Stimulated activated CD4-positive, alpha-beta T cell treated with anti-CD3 and anti-CD28 coated beads, TNF-alpha, amount 100 ng/mL, for 24 hours (primary cell): ENCODE data around the gene ETV3L.

Experiments
- DNase-seq, 3 experiments: peaks; one replicate each; pipeline ENCODE4 v3.0.0-alpha.2; 2020; ENCODE audit warnings: low read depth in 3 of 3

Gene ETV3L

DNA sequence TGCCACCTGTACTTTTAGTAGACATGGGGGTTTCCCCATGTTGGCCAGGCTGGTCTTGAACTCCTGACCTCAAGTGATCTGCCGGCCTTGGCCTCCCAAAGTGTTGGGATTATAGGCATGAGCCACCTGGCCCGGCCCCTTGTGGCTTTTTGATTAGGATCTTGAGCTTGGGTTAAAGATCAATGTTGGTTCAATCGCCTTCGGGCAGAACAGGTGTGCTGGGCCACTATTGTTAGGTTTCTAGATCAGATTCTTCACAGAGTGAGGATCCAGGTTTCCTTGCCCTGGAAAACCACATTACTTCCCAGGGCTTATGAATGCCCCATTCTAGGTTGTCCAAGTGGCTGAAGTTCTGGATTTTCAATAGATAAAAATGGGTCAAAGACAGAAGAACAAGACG lies 32.5 kb upstream of the ETV3L start:
- DNase-seq = no peak

DNA sequence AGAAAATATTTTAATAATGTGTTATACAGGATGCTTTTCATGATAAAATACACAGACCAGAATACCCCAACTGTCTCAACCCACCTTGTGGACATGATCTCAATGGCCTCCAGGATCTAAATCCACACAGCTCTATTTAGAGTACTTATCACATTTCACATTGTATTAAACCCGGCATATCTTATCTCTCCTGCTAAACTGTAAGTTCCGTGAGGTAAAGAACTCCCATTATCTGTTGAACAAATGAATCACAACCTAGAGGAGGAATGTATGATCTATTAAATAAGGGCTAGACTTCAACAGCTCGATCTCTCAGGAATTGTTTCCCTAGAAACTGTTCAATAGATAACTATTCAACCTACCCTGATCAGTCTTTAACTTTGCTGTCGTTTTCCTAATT lies 31.7 kb upstream of the ETV3L start:
- no peak for DNase-seq

DNA sequence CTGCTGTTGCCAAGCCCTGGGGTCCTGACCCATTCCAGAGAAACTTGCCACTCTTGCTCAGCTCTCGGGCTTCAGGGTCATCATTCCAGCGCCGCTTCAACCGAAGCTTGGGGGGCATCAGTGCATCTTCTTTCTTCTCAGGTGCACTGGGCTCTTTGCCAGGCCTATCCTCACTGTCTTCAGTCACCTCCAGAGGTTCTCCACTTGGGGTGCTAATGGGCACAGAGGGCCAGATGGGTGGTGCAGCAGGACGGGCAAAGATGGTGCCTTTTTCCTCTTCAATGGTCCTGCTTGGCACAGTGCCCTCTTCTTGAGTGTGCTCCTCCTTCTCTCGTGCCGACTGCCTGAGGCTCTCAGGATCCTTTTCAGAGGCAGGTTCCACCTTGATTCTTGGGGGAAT lies 25.2 kb upstream of the ETV3L start:
- DNase-seq = no peak

DNA sequence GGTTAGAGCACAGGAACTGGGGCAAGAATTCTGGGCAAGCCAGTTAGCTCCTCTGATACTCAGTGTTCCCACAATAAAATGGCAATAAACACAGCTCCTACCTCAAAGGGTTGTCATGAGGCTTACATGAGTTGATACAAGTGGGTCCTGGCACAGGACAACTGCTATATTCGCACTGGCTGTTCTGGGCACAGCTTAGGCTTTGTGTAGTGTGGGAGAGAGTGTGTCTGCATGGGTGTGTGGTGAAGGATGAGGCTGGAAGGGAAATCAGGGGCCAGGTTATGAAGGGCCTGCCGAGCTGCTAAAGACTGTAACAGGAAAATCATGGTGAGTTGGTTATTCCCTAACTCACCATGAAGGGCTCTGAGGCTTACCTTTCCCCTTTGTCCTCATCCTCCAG lies 19.8 kb upstream of the ETV3L start:
- no peak for DNase-seq

DNA sequence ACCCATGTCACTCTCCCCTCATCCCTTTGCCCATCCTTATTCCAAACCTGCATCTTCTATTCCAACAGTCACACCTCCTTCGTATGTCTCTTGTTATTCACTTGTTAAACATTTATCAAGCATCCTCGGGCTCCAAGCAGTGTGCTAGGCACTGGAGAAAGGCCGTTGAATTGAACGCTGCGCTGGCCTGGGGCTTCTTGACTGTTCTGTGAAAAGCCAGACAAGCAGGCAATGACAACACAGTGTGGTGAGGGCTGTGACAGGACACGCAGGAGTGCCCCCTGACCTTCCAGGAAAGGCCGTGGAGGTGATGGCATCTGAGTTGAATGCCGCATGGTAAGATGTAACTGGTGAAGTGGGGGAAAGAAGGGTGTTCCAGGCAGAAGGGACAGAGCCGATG lies 19.4 kb upstream of the ETV3L start:
- DNase-seq = no peak

DNA sequence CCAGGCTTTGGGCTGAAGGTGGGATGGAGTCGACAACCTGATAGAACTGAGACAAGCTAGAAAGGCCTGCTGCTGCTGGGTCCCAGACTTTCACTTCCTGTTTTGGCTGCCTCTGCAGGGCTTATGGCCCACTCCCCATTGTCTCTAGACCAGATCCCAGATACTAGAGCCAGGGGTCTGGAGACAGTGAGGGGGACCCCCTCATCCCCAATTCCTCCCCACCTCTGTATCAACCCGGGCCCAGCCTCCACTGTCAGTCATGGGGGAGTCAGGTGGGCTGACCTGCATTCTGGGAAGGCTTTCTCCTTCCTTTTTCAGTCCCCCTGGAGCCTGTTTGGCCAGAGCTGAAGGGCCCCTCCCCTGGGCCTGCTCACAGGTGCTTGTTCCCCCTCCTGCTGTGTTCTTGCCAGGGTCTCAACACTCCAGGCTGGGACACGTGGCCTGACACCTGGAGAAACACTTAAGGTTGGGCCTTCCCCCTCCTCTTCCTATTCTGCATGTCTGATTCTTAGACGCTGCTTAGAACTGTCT lies 18.0 kb upstream of the ETV3L start:
- DNase-seq = no peak

DNA sequence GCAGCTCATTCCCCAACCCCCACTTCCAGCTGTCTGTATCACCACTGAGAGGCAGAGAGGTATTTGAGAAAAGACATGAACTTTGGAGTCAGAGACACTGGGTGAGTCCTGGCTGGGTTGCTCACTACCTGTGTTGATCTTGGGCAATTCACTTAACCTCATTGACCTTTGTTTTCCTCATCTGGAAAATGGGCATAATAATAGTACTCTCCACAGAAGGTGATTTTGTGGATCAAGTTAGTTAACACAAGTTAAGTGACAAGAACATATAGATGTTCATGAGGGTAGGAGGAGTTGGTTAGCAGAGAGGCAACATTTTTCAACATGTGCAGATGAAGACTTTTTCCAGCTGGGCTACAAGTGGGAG lies 17.1 kb upstream of the ETV3L start:
- no peak for DNase-seq

DNA sequence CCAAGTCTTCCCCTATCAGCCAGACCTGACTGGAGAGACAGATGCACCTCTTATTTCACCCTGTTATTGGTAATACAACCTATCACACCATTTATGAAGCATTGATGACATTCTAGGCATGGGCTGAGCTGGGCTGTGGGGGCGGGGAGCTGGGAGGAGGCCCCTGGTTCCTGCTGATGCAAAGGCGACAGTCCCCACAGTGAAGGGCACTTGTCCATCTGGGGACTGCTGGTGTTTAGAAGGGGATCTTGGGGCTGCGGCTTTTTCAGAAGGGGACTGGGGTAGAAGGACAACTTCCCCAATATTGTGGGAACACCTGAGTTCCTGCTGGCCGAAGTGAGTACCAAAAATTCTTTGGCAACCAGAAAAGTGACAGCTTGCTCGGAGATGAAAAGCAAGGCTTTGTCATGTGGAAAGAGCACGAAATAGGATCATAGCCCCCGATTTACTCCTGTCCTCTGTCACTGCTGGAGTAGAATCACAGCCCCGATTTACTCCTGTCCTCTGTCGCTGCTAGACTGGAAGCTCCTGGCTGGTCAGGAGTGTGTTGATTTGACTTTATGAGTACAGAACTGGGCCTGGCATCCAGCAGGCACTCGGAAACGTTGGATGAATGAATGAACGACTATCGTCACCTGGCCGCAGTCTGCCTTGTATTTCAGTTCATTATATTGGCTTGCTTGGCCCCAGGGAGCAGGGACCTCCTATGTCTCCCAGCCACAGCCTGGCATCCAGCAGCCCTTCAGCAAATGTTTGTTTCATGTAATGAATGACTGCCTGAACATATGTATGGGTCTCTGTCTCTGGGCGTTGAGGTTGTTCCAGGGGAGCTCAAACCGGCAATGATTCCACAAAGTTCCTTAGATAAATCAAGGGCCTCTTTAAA lies 16.5 kb upstream of the ETV3L start:
- no peak for DNase-seq

DNA sequence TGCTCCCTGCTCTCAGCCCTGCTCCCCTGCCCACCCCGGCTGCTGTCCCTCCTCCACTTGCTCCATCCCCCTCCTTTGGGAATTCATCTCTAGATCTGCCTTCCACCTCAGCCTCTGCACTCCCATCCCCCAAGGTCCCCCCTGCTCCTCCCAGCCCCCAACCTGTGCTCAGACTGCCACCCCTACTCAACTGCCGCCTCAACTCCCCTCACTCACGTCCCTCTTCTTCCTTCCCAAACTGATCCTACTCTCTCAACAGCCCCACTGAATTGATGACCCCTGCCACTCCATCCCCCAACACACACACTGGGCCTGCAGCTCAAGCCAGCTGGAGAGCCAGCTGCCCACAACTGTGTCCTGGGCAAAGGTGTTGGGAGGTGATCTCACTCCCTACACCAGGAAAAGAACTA lies 15.8 kb upstream of the ETV3L start:
- no peak for DNase-seq

DNA sequence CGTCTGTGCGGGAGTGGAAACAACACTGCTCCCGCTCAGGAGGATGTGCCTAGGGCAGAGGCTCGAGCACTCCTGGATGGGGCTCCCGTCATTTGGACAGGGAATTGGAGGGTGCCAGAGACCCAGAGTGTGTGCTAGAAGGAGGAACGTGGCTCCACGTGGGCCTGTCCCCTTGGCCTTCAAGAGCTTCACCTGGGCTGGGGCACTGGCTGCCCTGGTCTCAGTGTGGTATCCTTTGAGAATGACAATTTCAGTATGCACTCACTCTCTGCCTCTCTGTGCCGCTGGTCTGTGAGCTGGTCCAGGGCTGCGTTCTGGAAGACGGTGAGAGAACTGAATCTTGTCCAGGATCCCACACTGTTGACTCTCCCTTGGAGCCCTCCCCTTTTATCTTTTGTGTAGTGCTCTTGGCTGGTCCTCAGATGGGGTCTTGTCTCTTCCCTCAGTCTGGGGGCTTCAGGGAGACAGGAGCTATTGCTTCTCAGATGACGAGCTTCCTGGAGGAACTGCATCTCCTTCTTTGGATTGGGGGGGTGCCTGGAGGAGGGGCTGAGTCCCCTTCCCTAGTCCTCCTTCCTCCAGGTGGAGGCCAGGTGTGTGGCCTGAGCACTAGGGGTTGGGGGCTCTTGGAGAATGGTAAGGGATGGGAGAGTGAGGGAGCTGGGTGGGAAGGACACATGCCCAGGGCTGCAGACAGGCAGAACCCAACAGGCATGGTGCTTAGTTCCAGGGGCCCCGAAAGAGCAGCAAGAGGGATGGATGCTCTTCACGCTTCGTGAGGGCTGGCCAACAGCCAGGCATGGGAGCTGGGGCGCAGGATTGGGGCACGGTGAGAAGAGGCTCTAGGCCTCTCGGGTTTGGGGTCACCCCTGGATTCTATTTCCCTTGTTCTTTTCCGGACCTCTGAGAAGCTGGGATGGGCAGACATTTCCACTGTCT lies 14.8 kb upstream of the ETV3L start:
- DNase-seq = no peak

DNA sequence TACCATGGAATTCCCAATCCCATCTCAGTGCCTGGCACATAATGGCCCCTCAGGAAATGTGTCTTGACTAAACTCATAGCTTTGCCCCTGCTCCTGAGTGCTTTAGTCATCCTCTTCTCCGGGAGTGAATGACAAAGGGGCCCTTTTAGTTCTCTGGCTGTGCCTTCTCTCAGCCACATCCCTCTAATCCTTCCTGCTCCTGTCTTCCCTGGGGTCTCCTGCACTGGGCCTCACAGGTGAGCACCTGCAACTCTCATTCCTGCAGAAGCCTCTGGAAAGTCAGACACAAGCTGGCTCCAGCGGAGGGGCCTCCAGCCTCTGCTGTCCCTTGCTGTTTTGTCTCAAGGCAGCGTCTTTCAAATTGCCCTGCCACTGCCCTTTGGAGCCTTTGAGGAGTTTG lies 14.0 kb upstream of the ETV3L start:
- DNase-seq = no peak

DNA sequence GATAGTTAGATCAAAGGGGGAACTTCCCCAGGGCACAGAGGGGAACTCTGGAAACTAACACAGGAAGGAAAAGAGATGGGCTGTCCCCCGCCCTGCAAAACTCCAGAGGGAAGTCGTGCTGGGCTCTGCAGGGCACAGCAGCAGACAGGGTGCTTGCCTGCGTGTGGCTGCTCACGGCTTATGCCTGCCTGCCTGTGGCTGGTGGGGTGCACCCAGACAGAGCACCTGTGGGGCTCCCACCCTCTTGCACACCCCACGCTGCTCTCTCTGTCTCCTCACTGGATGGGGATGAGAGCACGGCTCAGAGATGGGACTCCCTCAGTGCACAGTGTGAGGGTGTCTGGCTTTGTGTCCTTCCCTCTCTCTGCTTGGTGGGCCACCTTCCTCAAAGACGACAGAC lies 13.5 kb upstream of the ETV3L start:
- DNase-seq = no peak

DNA sequence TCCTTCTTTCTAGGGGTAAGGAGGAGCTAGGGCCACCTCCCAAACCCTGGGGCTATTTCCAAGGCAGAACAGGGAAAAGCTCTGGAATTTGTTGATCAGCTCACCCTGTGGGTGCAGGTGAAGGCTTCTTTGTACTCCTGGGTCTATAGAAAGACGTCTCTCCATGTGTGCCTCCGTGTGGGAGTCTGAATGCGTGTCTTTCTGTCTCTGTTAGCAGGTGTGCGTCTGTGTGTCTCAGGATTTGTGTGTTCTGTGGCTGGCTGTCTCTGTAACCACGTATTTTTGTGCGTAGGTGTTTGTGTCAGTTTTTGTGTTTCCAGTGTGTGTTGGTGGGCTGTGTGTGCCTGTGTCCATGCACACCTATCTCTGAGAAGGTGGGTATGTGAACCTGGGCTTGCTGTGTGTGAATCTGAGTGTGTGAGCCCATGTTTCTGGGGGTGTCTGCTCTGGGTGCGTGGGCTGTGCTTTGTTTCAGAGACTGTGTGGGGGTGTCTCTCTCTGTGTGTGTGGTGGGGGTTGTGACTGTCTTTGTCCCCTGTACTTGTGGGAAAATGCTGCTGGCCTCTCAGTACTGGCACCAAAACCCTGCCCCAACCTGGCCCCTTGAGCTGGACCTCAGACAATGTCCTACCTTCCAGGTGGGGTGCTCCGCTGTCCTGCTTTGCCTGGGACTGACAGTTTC lies 12.7 kb upstream of the ETV3L start:
- no peak for DNase-seq

DNA sequence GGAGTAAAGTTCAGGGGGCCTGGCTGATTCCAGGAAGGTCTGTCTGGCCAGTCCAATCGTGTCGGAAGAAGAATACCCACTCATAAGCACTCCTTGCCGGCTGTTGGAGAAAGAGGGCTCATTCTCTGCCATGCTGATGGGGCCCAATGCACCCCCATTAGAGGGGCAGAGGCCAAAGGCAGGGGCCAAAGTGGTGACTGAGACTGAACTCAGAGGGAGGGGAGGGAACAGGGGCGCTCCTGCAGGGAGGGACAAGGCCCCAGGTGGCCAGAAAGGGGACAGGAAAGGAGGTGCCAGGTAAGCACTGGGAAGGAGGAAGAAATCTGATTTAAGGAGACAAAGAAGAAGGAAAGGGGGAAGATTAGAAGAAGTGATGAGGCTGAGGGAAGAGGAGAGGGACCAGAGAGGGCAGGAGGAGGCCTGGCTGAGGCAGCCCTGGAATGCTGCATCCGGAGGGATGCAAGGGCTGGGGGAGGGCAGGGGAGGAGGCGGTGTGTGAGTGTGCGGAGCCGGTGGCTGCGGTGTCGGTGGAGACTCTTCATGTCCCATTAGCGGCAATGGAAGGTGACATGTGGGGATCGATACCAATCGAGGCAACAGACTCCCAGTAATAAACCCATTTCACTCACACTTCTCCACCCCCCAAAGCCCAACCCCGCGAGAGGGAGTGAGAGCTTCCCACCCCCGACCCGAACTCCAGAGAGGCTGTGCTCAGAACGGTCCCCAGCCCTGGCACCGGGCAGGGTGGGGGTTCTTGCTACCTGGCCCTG lies 12.0 kb upstream of the ETV3L start:
- DNase-seq = no peak

DNA sequence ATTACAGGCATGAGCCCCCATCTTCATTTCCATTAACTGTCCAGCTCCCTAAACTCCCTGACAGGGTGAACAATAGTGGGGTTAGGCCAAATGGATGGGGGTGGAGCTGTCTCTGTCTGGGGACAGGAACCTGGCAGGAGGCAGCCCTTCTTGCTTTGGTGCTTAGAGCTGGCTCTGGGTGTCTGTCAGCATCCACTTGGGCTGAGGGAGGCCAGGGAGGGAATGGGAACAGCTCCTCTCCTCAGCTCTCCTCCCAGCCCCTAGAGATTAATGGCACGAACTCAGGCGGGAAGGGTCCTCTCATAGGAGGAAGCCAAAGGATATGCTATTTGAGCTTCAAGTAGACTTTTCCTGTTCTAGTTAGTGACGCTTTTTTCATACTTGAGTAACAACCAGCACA lies 11.1 kb upstream of the ETV3L start:
- DNase-seq = no peak

DNA sequence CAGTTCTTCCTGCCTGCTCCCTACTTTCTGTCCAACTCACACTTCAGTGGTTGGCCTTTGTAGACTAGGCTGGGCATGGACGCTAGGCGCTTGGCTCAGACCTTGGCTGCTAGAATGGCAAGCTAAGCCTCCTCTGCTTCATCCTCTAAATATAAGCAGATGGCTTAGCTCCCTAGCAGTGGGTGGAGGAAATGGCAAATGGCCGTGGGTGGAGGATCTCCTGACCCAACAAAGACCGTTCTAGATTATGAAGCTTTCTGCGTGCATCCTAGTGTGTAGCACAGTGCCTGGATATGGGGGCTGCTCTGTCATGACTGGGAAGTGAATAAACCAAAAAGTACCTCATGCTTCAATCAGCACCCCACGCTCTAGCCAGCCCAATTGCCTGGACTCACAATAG lies 10.4 kb upstream of the ETV3L start:
- no peak for DNase-seq

DNA sequence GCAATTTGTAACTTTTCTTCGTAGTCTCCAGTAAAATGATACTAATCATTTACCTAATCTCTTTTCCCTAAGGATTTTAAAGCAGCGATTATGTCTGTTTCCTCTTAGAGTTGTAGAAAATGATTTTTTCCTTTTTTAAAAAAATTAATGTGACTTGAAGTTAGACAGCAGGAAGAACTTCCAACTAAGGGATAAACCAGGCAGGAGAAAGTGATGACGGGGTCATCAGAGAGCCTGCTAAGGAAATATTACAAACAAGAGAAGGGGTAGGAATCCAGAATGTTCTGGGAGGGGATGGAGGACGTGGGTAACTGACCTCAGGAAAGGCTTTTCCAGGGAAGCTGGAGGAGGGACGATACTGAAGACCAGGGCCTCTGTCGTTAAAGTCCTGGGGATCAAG lies 8.8 kb upstream of the ETV3L start:
- no peak for DNase-seq

DNA sequence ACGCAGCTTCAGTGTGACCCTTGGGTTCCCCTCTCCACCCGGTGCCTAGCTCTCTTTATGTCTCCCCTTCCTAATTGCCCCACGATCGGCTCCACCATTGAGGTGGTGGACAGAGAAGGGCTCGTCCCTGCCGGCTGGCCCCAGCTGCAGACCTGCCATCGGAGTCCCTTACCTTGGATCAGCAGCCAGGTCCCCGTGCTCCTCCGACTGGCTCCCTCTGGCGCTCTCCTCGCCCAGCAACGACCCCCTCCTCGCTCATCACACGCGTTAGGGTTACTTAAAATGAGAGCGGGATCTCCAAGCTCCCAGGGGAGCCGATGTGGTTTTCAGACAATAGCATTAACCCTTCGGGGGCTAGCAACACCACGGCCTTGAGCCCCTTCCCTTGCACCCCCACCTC lies 8.1 kb upstream of the ETV3L start:
- no peak for DNase-seq

DNA sequence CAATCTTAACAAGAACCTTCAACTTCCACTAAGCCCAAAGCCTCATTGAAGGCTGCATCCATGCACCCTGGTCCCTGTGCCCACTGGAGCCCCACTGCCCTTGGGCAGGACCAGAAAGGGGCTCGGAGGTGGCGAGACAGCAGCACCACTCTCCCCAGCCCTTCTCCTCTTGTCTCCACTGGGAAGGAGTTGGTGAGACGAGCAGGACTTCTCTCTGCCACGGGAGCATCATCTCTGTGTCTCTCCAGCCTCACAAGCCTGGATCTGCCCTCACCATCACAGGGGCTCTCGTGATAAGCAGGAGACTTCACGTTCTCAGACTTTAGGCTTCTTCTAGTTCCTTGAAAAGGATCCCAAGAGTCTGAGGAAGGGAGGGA lies 7.2 kb upstream of the ETV3L start:
- DNase-seq = no peak

DNA sequence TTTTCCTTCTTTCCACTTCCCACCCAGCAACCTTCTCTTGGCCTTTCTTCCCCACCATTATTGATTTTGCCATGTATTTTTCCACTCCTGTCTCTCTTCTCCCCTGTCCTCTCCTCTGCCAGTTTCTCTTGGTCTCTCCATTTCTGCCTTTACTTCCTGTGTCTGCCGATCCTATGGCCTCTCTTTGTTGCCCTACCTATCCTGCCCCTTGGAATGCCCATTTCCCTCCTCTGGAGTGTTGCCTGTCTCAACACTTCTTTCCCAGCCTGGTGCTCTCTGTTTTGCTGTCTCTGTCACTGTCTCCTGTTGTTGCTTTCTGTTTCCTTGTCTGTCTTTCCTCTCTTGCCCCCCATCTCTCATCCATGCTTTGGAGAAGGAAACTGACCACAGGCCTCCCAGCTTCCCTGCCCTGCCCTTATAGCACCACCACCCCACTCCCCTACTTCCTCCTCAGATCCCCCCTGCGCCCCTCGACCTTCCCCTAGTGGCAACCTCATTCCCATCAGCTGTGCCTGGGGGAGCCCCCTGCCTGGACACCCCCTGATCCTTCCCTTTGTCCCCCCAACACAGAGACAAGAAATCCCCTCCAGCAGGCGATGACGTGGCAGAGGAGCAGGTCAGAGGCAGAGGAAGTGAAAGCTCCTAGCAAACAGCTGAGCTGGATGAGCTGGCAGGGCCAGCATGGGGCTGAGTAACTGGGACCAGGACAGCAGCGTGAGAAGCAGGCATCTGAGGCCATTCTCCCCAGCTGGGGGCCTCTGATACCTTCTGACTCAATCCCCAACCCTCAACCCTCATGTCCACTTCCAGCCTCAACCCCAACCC lies 6.6 kb upstream of the ETV3L start:
- DNase-seq = peak in 1 of 3 experiments; percentile 17
